ENCODE results near the gene MED7.

Gene MED7

GRCh38 chr5:157167214-157167621 is 24.6 kb upstream of the MED7 start:
- TF ChIP-seq CTCF (IDR thresholded peaks at IDR 0.05; ENCODE audit: low read depth, low read length), result no peak
- no peak for DNase-seq (ENCODE audit: extremely low read depth, low read depth)

GRCh38 chr5:157166214-157167213 is 23.8 kb upstream of the MED7 start, which contains the start of gene GARIN3:
Gene GARIN3 (minus strand): TSS chr5:157166264. CDS start chr5:157166168, 96 bp downstream.
- TF ChIP-seq CTCF (IDR thresholded peaks at IDR 0.05; ENCODE audit: low read depth, low read length), result no peak
- no peak for DNase-seq (ENCODE audit: extremely low read depth, low read depth)

GRCh38 chr5:157165668-157166067 is 23.0 kb upstream of the MED7 start:
- TF ChIP-seq CTCF (IDR thresholded peaks at IDR 0.05; ENCODE audit: low read depth, low read length), result no peak
- no peak for DNase-seq (ENCODE audit: extremely low read depth, low read depth)

- no peak for DNase-seq (ENCODE audit: extremely low read depth, low read depth)
Measured at GRCh38 chr5:157165261-157165660, 22.6 kb upstream of the MED7 start.

GRCh38 chr5:157164521-157164920 is 21.9 kb upstream of the MED7 start:
- no peak for DNase-seq (ENCODE audit: extremely low read depth, low read depth)
- no peak for TF ChIP-seq CTCF (IDR thresholded peaks at IDR 0.05; ENCODE audit: low read depth, low read length)

More at GRCh38 chr5:157165261-157165660, 22.6 kb upstream of the MED7 start:
- TF ChIP-seq CTCF (IDR thresholded peaks at IDR 0.05; ENCODE audit: low read depth, low read length), result no peak

GRCh38 chr5:157162919-157163510 is 20.4 kb upstream of the MED7 start:
- TF ChIP-seq CTCF (IDR thresholded peaks at IDR 0.05; ENCODE audit: low read depth, low read length), result no peak
- no peak for DNase-seq (ENCODE audit: extremely low read depth, low read depth)

- no peak for DNase-seq (ENCODE audit: extremely low read depth, low read depth)
Measured at GRCh38 chr5:157161996-157162395, 19.3 kb upstream of the MED7 start.

More at GRCh38 chr5:157161996-157162395, 19.3 kb upstream of the MED7 start:
- no peak for TF ChIP-seq CTCF (IDR thresholded peaks at IDR 0.05; ENCODE audit: low read depth, low read length)

Measured in AG09319 (cell line).